Measurements from ENCODE around the gene CCM2. TPM values are rescaled to one million over a fixed set of nuclear protein-coding genes. Genes with fewer than 3 reads are reported as not detected.

The CCM2 gene
- total and polyA plus RNA-seq, 2 of the 8 experiments (the other 6 are each of a cell fraction or from before 2014, with no cell fraction given), result 31.6 to 41.2 TPM

DNA sequence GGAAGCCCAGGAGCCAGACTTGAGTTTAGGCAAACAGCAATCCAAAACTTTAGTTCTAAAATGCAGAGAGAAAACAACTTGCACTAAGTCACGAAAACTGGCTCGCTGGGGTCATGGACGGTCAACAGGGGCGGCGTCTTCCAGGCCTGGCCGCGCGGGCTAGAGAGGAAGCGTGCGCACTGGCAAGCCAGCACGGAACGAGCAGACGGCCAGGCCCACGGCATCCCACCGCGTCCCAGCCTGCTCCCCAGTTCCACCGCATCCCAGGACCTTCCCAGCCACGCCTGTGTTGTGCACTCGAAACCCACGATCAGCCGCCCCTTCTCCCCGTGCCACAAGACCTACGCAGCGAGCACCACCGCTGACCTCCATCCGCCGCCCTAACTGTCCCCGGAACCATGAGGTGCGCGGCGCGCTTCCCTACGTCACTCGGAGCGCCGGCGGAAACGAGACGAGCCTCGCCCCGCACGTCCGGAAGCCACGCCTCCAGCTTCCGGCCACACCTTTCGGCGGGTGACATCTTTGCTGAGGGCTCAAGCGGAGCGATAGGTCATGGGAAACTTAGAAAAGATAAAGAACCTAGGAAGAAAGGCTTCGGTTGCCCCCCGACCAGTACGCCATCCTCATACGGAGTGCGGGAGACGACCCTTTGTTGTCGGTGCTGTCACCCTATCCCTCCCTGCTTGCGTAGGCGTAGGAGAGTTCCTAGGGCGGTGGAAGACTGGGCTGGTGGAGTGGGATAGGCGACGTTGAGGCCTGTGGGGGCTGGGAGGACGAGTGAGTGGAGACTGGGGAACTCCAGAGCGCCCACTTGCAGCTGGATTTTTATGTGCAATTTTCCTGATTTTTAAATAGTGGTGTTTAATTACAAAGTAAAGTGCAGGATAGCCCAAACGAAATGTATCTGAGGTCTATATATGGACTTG is 111.6 kb downstream of the CCM2 start, which contains the start of gene TBRG4 (continued):
- peak; percentile 72 to 98; a peak in 3 of 4 replicates for TF ChIP-seq SIN3A (conservative IDR thresholded peaks at IDR 0.05 in 1 of 2, IDR thresholded peaks at IDR 0.05 in 1 of 2; ENCODE audit: low read depth in 1 of 2, low read length in 2 of 2)
- peak; percentile 95 to 99 for TF ChIP-seq POLR2A (IDR thresholded peaks at IDR 0.05; ENCODE audit: control extremely low read depth in 1 of 2, low read depth in 2 of 2, low read length in 2 of 2)
- peak; percentile 72; the same call in 1 of the 2 replicates for TF ChIP-seq GABPA (IDR thresholded peaks at IDR 0.05; ENCODE audit: borderline replicate concordance, insufficient read depth, low read length)
- TF ChIP-seq BCL11A (IDR thresholded peaks at IDR 0.05; ENCODE audit: low read depth in 2 of 2, low read length in 2 of 2), result no peak
- peak; percentile 21; the same call in 1 of the 2 replicates for TF ChIP-seq ATF2 (IDR thresholded peaks at IDR 0.05; ENCODE audit: low read length)
- no peak for TF ChIP-seq CEBPB (IDR thresholded peaks at IDR 0.05; ENCODE audit: low read depth, low read length)
- peak; percentile 99 for TF ChIP-seq MAX (IDR thresholded peaks at IDR 0.05)
- peak; percentile 57 for TF ChIP-seq RBBP5 (IDR thresholded peaks at IDR 0.05; ENCODE audit: borderline replicate concordance, low read depth, low read length)

Data from H1 (cell line).